Ishikawa (cell line): ENCODE data around the gene ATP5PD.

Source experiments
- CEBPB ChIP-seq: IDR thresholded peaks from 2 replicates; pipeline ENCODE4 v1.6.1; 2012
- RAD21 ChIP-seq: IDR thresholded peaks from 2 replicates; pipeline ENCODE4 v1.6.1; 2012; ENCODE audit warnings: low read depth
- YY1 ChIP-seq: IDR thresholded peaks from 2 replicates; pipeline ENCODE4 v1.6.1; 2012; ENCODE audit warnings: low read depth
- TF ChIP-seq, protein P1 (sequence below): IDR thresholded peaks from 2 replicates; pipeline ENCODE4 v1.6.1; 2012
- TF ChIP-seq, protein P2 (sequence below): IDR thresholded peaks from 2 replicates; pipeline ENCODE4 v1.6.1; 2012; ENCODE audit warnings: low read depth, mild to moderate bottlenecking

DNA sequence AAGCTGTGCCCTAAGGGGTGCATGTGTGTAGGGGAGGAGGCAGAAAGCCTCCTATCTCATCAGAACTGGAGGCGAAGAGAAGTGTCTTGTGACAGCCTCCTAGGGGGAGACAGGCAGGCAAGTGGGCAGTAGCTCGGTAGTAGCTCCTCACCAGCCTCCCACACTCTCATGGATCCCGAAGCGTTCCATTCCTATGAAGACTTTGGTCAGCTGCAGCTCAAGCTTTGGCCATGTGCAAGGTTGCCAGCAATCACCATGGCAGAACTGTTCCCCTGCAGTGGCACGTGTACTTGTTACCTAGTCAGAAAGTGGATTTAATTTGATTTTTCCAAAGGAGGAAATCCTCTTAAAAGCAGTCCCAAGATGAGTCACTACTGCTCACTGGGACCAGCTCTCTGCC lies 27.6 kb downstream of the ATP5PD start:
- TF ChIP-seq, protein P1, sequence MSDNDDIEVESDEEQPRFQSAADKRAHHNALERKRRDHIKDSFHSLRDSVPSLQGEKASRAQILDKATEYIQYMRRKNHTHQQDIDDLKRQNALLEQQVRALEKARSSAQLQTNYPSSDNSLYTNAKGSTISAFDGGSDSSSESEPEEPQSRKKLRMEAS = no peak
- TF ChIP-seq YY1 (no peak), RAD21 (no peak), CEBPB (no peak)
- TF ChIP-seq, protein P2, sequence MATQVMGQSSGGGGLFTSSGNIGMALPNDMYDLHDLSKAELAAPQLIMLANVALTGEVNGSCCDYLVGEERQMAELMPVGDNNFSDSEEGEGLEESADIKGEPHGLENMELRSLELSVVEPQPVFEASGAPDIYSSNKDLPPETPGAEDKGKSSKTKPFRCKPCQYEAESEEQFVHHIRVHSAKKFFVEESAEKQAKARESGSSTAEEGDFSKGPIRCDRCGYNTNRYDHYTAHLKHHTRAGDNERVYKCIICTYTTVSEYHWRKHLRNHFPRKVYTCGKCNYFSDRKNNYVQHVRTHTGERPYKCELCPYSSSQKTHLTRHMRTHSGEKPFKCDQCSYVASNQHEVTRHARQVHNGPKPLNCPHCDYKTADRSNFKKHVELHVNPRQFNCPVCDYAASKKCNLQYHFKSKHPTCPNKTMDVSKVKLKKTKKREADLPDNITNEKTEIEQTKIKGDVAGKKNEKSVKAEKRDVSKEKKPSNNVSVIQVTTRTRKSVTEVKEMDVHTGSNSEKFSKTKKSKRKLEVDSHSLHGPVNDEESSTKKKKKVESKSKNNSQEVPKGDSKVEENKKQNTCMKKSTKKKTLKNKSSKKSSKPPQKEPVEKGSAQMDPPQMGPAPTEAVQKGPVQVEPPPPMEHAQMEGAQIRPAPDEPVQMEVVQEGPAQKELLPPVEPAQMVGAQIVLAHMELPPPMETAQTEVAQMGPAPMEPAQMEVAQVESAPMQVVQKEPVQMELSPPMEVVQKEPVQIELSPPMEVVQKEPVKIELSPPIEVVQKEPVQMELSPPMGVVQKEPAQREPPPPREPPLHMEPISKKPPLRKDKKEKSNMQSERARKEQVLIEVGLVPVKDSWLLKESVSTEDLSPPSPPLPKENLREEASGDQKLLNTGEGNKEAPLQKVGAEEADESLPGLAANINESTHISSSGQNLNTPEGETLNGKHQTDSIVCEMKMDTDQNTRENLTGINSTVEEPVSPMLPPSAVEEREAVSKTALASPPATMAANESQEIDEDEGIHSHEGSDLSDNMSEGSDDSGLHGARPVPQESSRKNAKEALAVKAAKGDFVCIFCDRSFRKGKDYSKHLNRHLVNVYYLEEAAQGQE = no peak
